Activated CD8-positive, alpha-beta memory T cell treated with anti-CD3 and anti-CD28 coated beads, Interleukin-2, amount 10 ng/mL, durations not matched to agents 7 days and 5 days (primary cell): ENCODE data around the gene POU3F2. TPM values are rescaled to one million over a fixed set of nuclear protein-coding genes. Genes with fewer than 3 reads are reported as not detected.

Experiments
- ATAC-seq: fragments of 150-1000 bp; cut with Tn5 transposase; one replicate; pipeline ENCODE4 v1.10.0; 2021; ENCODE audit warnings: moderate library complexity
- CTCF ChIA-PET: fragments of 350-600 bp; sonication (Branson Sonifier 250); formaldehyde crosslinking; loops from one replicate; lab custom pipeline; 2021; ENCODE audit warnings: antibody characterized with exemption; lab: Charles Lee
- DNase-seq: peaks from one replicate; pipeline ENCODE4 v3.0.0-alpha.2; 2020
- H3K27ac Mint-ChIP-seq: one replicate; pipeline ENCODE4 v1.8.0; 2021; ENCODE audit warnings: mild to moderate bottlenecking, mixed read lengths
- H3K27me3 Mint-ChIP-seq: one replicate; pipeline ENCODE4 v1.8.0; 2021; ENCODE audit warnings: mixed read lengths
- H3K36me3 Mint-ChIP-seq: one replicate; pipeline ENCODE4 v1.8.0; 2021; ENCODE audit warnings: mild to moderate bottlenecking, mixed read lengths
- H3K4me1 Mint-ChIP-seq: one replicate; pipeline ENCODE4 v1.8.0; 2021; ENCODE audit warnings: mixed read lengths
- H3K4me3 Mint-ChIP-seq: one replicate; pipeline ENCODE4 v1.8.0; 2021; ENCODE audit warnings: mild to moderate bottlenecking, moderate library complexity, mixed read lengths
- H3K9me3 Mint-ChIP-seq: one replicate; pipeline ENCODE4 v1.8.0; 2022; ENCODE audit warnings: low read depth, mixed read lengths
- total RNA-seq, 2 experiments: library from RNA; stranded (reverse); gene quantifications; one replicate each; pipeline ENCODE4 v1.2.3, GENCODE V29; 2021

The POU3F2 gene
- total RNA-seq, 2 experiments from 2014 or later: not detected

GRCh38 chr6:98824162-98824901, 10.0 kb upstream of the POU3F2 start:
- Mint-ChIP-seq H3K9me3 (no peaks in the 10 kb centered on the region), H3K36me3 (peaks cover 2% of the 10 kb centered on the region), H3K4me1 (peaks cover 14% of the 10 kb centered on the region), H3K4me3 (peak overlapping the region; percentile 60), H3K27me3 (peaks cover 90% of the 10 kb centered on the region), H3K27ac (peak overlapping the region; percentile 5)
- DNase-seq (no peak), ATAC-seq (no peak)
- CTCF ChIA-PET: no interaction called here

- Mint-ChIP-seq H3K4me1 (peaks cover 14% of the 10 kb centered on the region), H3K9me3 (no peaks in the 10 kb centered on the region), H3K4me3 (no peak overlapping the region), H3K36me3 (peaks cover 2% of the 10 kb centered on the region), H3K27me3 (peaks cover 89% of the 10 kb centered on the region), H3K27ac (no peak overlapping the region)
- no peak for DNase-seq
- CTCF ChIA-PET: no interaction called here
- ATAC-seq: no peak
Measured at GRCh38 chr6:98824902-98825599, 9.3 kb upstream of the POU3F2 start.

GRCh38 chr6:98825600-98826230, 8.7 kb upstream of the POU3F2 start:
- no peak for ATAC-seq
- Mint-ChIP-seq H3K27ac (no peak overlapping the region), H3K4me1 (peaks cover 14% of the 10 kb centered on the region), H3K36me3 (peaks cover 2% of the 10 kb centered on the region), H3K4me3 (no peak overlapping the region), H3K9me3 (no peaks in the 10 kb centered on the region), H3K27me3 (peaks cover 93% of the 10 kb centered on the region)
- CTCF ChIA-PET: no interaction called here
- no peak for DNase-seq

GRCh38 chr6:98827295-98828159, 6.8 kb upstream of the POU3F2 start:
- CTCF ChIA-PET: no interaction called here
- no peaks in the 10 kb centered on the region for H3K9me3 Mint-ChIP-seq
- peaks cover 20% of the 10 kb centered on the region for H3K4me1 Mint-ChIP-seq
- peaks cover 93% of the 10 kb centered on the region for H3K27me3 Mint-ChIP-seq
- ATAC-seq (no peak), DNase-seq (no peak)
- peaks cover 2% of the 10 kb centered on the region for H3K36me3 Mint-ChIP-seq
- H3K27ac Mint-ChIP-seq: no peak overlapping the region
- no peak overlapping the region for H3K4me3 Mint-ChIP-seq

- Mint-ChIP-seq H3K4me1 (peaks cover 28% of the 10 kb centered on the region), H3K4me3 (no peak overlapping the region), H3K36me3 (peaks cover 3% of the 10 kb centered on the region), H3K9me3 (no peaks in the 10 kb centered on the region), H3K27me3 (peaks cover 94% of the 10 kb centered on the region), H3K27ac (no peak overlapping the region)
- DNase-seq (no peak), ATAC-seq (no peak)
- CTCF ChIA-PET: no interaction called here
Measured at GRCh38 chr6:98828211-98828788, 6.1 kb upstream of the POU3F2 start.

GRCh38 chr6:98828941-98829411, 5.4 kb upstream of the POU3F2 start:
- no peaks in the 10 kb centered on the region for H3K9me3 Mint-ChIP-seq
- H3K27ac Mint-ChIP-seq: no peak overlapping the region
- DNase-seq: no peak
- H3K4me1 Mint-ChIP-seq: peaks cover 28% of the 10 kb centered on the region
- peaks cover 94% of the 10 kb centered on the region for H3K27me3 Mint-ChIP-seq
- peaks cover 3% of the 10 kb centered on the region for H3K36me3 Mint-ChIP-seq
- no peak for ATAC-seq
- H3K4me3 Mint-ChIP-seq: no peak overlapping the region
- CTCF ChIA-PET: no interaction called here

GRCh38 chr6:98830146-98830545, 4.2 kb upstream of the POU3F2 start:
- CTCF ChIA-PET: interaction anchor here (0.7 to 1.6 kb wide), 2 partner anchors 15 to 1552 kb away, joined by 3 to 4 read pairs; no protein-coding TSS in a partner anchor
- ATAC-seq: no peak

GRCh38 chr6:98831057-98831958, 3.1 kb upstream of the POU3F2 start:
- H3K4me1 Mint-ChIP-seq: peaks cover 31% of the 10 kb centered on the region
- peak overlapping the region; percentile 52 for H3K27ac Mint-ChIP-seq
- ATAC-seq (no peak), DNase-seq (no peak)
- CTCF ChIA-PET: interaction anchor here (1.6 kb wide), 1 partner anchor 14 kb away, joined by 3 read pairs; no protein-coding TSS in a partner anchor
- H3K27me3 Mint-ChIP-seq: peaks cover 90% of the 10 kb centered on the region
- no peak overlapping the region for H3K4me3 Mint-ChIP-seq
- H3K9me3 Mint-ChIP-seq: no peaks in the 10 kb centered on the region
- H3K36me3 Mint-ChIP-seq: peaks cover 3% of the 10 kb centered on the region

More at GRCh38 chr6:98830146-98830545, 4.2 kb upstream of the POU3F2 start:
- Mint-ChIP-seq H3K9me3 (no peaks in the 10 kb centered on the region), H3K4me1 (peaks cover 26% of the 10 kb centered on the region), H3K4me3 (no peak overlapping the region), H3K36me3 (peaks cover 3% of the 10 kb centered on the region), H3K27me3 (peaks cover 91% of the 10 kb centered on the region), H3K27ac (no peak overlapping the region)
- DNase-seq: no peak

- Mint-ChIP-seq H3K4me3 (no peak overlapping the region), H3K4me1 (peaks cover 35% of the 10 kb centered on the region), H3K9me3 (no peaks in the 10 kb centered on the region), H3K27me3 (peaks cover 90% of the 10 kb centered on the region), H3K36me3 (peaks cover 3% of the 10 kb centered on the region), H3K27ac (peak overlapping the region; percentile 43)
- DNase-seq (no peak), ATAC-seq (no peak)
- CTCF ChIA-PET: interaction anchor here (0.9 kb wide), 1 partner anchor 19 kb away, joined by 3 read pairs; no protein-coding TSS in a partner anchor
Measured at GRCh38 chr6:98831959-98832283, 2.5 kb upstream of the POU3F2 start.

- Mint-ChIP-seq H3K4me3 (peak overlapping the region; percentile 63), H3K27ac (peak overlapping the region; percentile 48), H3K27me3 (peaks cover 90% of the 10 kb centered on the region), H3K36me3 (peaks cover 1% of the 10 kb centered on the region), H3K9me3 (no peaks in the 10 kb centered on the region), H3K4me1 (peaks cover 35% of the 10 kb centered on the region)
- ATAC-seq: no peak
- DNase-seq: no peak
- CTCF ChIA-PET: interaction anchor here (0.9 kb wide), 1 partner anchor 20 kb away, joined by 3 read pairs; no protein-coding TSS in a partner anchor
Measured at GRCh38 chr6:98832284-98833056, 1.9 kb upstream of the POU3F2 start.

- DNase-seq (no peak), ATAC-seq (no peak)
- CTCF ChIA-PET: interaction anchor here (0.9 kb wide), 1 partner anchor 20 kb away, joined by 3 read pairs; no protein-coding TSS in a partner anchor
- Mint-ChIP-seq H3K27ac (peak overlapping the region; percentile 48), H3K27me3 (peaks cover 89% of the 10 kb centered on the region), H3K4me3 (peak overlapping the region; percentile 63), H3K4me1 (peaks cover 35% of the 10 kb centered on the region), H3K9me3 (no peaks in the 10 kb centered on the region), H3K36me3 (peaks cover 1% of the 10 kb centered on the region)
Measured at GRCh38 chr6:98833057-98833306, 1.4 kb upstream of the POU3F2 start.
